GM23338 (cell line): ENCODE measurements around the gene RPS19BP1. TPM values are rescaled to one million over a fixed set of nuclear protein-coding genes. Genes with fewer than 3 reads are reported as not detected.

ENCODE experiments used
- ATAC-seq: fragments of 200-7000 bp; cut with Tn5 transposase; 3 replicates; pipeline ENCODE4 v1.9.1; 2020
- DNase-seq: peaks from one replicate; pipeline ENCODE4 v3.0.0-alpha.2; 2015; ENCODE audit warnings: low spot score
- H2AFZ ChIP-seq: fragments of 200-600 bp; sonication (generic); 2 replicates; pipeline ENCODE4 v1.8.0; 2016; ENCODE audit warnings: antibody characterized with exemption, mild to moderate bottlenecking, moderate library complexity
- H3F3A ChIP-seq: fragments of 200-600 bp; sonication (generic); replicated peaks from 2 replicates; pipeline ENCODE4 v1.8.0; 2017; ENCODE audit warnings: antibody characterized with exemption, mixed run types, low read depth
- H3K27ac ChIP-seq: fragments of 200-600 bp; sonication (generic); 2 replicates; pipeline ENCODE4 v1.6.1; 2016; ENCODE audit warnings: low read depth
- H3K27me3 ChIP-seq: fragments of 200-600 bp; sonication (generic); 2 replicates; pipeline ENCODE4 v1.8.0; 2016; ENCODE audit warnings: mild to moderate bottlenecking, mixed run types, moderate library complexity; ENCODE audit not compliant: insufficient read depth
- H3K36me3 ChIP-seq: fragments of 200-600 bp; sonication (generic); 2 replicates; pipeline ENCODE4 v1.8.0; 2016; ENCODE audit warnings: mild to moderate bottlenecking; ENCODE audit not compliant: insufficient read depth
- H3K4me1 ChIP-seq: fragments of 200-600 bp; sonication (generic); 2 replicates; pipeline ENCODE4 v1.8.0; 2016; ENCODE audit warnings: mild to moderate bottlenecking, moderate library complexity; ENCODE audit not compliant: insufficient read depth
- H3K4me2 ChIP-seq: fragments of 200-600 bp; sonication (generic); 2 replicates; pipeline ENCODE4 v1.7.1; 2017; ENCODE audit warnings: mixed run types
- H3K4me3 ChIP-seq: fragments of 200-600 bp; sonication (generic); 2 replicates; pipeline ENCODE4 v1.6.1; 2016; ENCODE audit warnings: mixed run types
- H3K79me2 ChIP-seq: fragments of 200-600 bp; sonication (generic); replicated peaks from 2 replicates; pipeline ENCODE4 v1.8.0; 2017; ENCODE audit warnings: mild to moderate bottlenecking; ENCODE audit not compliant: insufficient read depth
- H3K9me2 ChIP-seq: fragments of 200-600 bp; sonication (generic); 2 replicates; pipeline ENCODE4 v1.8.0; 2017; ENCODE audit not compliant: insufficient read depth
- H4K20me1 ChIP-seq: fragments of 200-600 bp; sonication (generic); replicated peaks from 2 replicates; pipeline ENCODE4 v1.8.0; 2017; ENCODE audit warnings: mild to moderate bottlenecking; ENCODE audit not compliant: insufficient read depth
- H3K27ac Mint-ChIP-seq: 2 replicates; pipeline ENCODE4 v1.8.0; 2020; ENCODE audit warnings: inconsistent platforms, mild to moderate bottlenecking, moderate library complexity, mixed read lengths
- H3K27me3 Mint-ChIP-seq: 3 replicates; pipeline ENCODE4 v1.8.0; 2022; ENCODE audit warnings: low read depth, mild to moderate bottlenecking, moderate library complexity, mixed read lengths, inconsistent platforms; ENCODE audit not compliant: insufficient read depth, poor library complexity
- H3K36me3 Mint-ChIP-seq: 3 replicates; pipeline ENCODE4 v1.8.0; 2021; ENCODE audit warnings: low read depth, mild to moderate bottlenecking, inconsistent platforms, moderate library complexity, mixed read lengths
- H3K4me1 Mint-ChIP-seq: 3 replicates; pipeline ENCODE4 v1.8.0; 2020; ENCODE audit warnings: mild to moderate bottlenecking, inconsistent platforms, mixed read lengths
- H3K4me3 Mint-ChIP-seq: 3 replicates; pipeline ENCODE4 v1.8.0; 2021; ENCODE audit warnings: moderate library complexity, mild to moderate bottlenecking, inconsistent platforms, mixed read lengths
- H3K9me3 Mint-ChIP-seq: 3 replicates; pipeline ENCODE4 v1.8.0; 2020; ENCODE audit warnings: moderate library complexity, mild to moderate bottlenecking, inconsistent platforms, mixed read lengths
- CREB1 ChIP-seq: fragments of 250-450 bp; sonication (Bioruptor Pico); IDR thresholded peaks from 2 replicates; pipeline ENCODE4 v1.5.0; 2020; ENCODE audit warnings: low read depth, mild to moderate bottlenecking, moderate library complexity
- ETS1 ChIP-seq: IDR thresholded peaks from 2 replicates; pipeline ENCODE4 v1.6.1; 2016; ENCODE audit warnings: antibody characterized with exemption
- NANOG ChIP-seq: IDR thresholded peaks from 2 replicates; pipeline ENCODE4 v1.6.1; 2016; ENCODE audit warnings: antibody characterized with exemption, borderline replicate concordance
- STAT1 ChIP-seq: IDR thresholded peaks from one replicate; pipeline ENCODE4 v1.6.1; 2016; ENCODE audit warnings: antibody characterized with exemption; ENCODE audit not compliant: unreplicated experiment
- ZNF462 ChIP-seq: fragments of 250-450 bp; sonication (Bioruptor Pico); IDR thresholded peaks from 2 replicates; pipeline ENCODE4 v1.5.0; 2020; ENCODE audit warnings: mild to moderate bottlenecking, moderate library complexity
- polyA plus RNA-seq: library from polyadenylated mRNA; unstranded; fragments of >200 nt; fragmentation: Nextera tagmentation; extraction: Ambion mirVana; gene quantifications from 2 replicates; pipeline ENCODE4 v1.2.1, GENCODE V29; 2016
- total RNA-seq: library from RNA; depleted of rRNA; stranded (reverse); fragments of >200 nt; shearing (Covaris generic); gene quantifications from 2 replicates; pipeline ENCODE4 v1.2.3, GENCODE V29; 2014
- TF ChIP-seq, protein P1 (sequence below), 2 experiments: fragments of 200-600 bp in 1 of 2; sonication (generic) in 1 of 2; conservative IDR thresholded peaks; 2 replicates each; pipeline versions ENCODE4 v1.5.1 to v1.6.1; 2016 to 2017; ENCODE audit warnings: antibody characterized with exemption in 2 of 2, low read depth in 2 of 2, mild to moderate bottlenecking in 2 of 2, moderate library complexity in 1 of 2

Gene RPS19BP1
- total and polyA plus RNA-seq, 2 experiments from 2014 or later, result 153 to 215 TPM

DNA sequence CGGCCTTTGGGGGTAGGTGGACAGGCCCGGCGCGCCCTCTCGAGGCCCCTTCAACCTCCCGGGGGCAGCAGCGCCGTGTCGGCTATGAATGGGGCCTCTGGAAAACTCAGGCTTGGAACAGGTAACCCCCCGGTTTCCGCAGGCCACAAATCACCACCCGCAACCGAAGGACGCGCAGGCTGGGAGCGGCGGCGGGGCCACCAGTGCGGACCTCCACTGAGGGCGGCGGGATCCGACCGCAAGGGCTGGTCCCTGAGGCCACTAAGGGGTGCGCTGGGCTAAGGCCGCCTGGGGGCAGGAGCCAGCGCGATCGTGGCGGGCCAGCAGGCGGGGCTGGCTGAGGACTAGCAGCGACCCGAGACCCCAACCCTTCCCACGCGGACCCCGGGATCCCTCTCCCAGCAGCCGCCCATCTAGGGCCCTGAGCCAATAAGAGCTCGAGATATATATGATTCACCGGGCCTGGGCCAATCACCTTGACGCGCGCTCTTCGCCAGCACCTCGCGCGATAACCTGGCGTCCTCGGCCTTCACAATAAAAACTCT lies 12.8 kb downstream of the RPS19BP1 start (continued):
- TF ChIP-seq ZNF462, result no peak

- Mint-ChIP-seq H3K4me3 (peak overlapping the region; percentile 92), H3K4me1 (peaks cover 28% of the 10 kb centered on the region), H3K27ac (peak overlapping the region; percentile 94), H3K27me3 (peaks cover 53% of the 10 kb centered on the region), H3K9me3 (peaks cover 9% of the 10 kb centered on the region; the same call in 2 of the 3 replicates), H3K36me3 (peaks cover 75% of the 10 kb centered on the region)
- DNase-seq (no peak), ATAC-seq (peak; percentile 2)
- H4K20me1 ChIP-seq, result peaks cover 63% of the 10 kb centered on the region
- H3K4me2 ChIP-seq, result peak overlapping the region; percentile 94
- H3K9me2 ChIP-seq, result no peaks in the 10 kb centered on the region
- peaks cover 34% of the 10 kb centered on the region for H3K79me2 ChIP-seq
- H3F3A ChIP-seq, result peaks cover 46% of the 10 kb centered on the region
- peak overlapping the region; percentile 1; the same call in 1 of the 2 replicates for H2AFZ ChIP-seq
- H3K27me3 ChIP-seq, result peaks cover 8% of the 10 kb centered on the region; the same call in 1 of the 2 replicates
- peaks cover 26% of the 10 kb centered on the region for H3K4me1 ChIP-seq
- TF ChIP-seq STAT1 (no peak), CREB1 (CRISPR knock-in tag) (no peak), NANOG (no peak), ETS1 (no peak)
- TF ChIP-seq, protein P1, sequence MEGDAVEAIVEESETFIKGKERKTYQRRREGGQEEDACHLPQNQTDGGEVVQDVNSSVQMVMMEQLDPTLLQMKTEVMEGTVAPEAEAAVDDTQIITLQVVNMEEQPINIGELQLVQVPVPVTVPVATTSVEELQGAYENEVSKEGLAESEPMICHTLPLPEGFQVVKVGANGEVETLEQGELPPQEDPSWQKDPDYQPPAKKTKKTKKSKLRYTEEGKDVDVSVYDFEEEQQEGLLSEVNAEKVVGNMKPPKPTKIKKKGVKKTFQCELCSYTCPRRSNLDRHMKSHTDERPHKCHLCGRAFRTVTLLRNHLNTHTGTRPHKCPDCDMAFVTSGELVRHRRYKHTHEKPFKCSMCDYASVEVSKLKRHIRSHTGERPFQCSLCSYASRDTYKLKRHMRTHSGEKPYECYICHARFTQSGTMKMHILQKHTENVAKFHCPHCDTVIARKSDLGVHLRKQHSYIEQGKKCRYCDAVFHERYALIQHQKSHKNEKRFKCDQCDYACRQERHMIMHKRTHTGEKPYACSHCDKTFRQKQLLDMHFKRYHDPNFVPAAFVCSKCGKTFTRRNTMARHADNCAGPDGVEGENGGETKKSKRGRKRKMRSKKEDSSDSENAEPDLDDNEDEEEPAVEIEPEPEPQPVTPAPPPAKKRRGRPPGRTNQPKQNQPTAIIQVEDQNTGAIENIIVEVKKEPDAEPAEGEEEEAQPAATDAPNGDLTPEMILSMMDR (conservative IDR thresholded peaks at IDR 0.05; ENCODE audit: low read depth in 2 of 2), result no peak
- H3K4me3 ChIP-seq, result peak overlapping the region; percentile 97
- peaks cover 46% of the 10 kb centered on the region for H3K36me3 ChIP-seq
- H3K27ac ChIP-seq, result peak overlapping the region; percentile 91
These were observed 13.4 kb downstream of the RPS19BP1 start for GRCh38 chr22:39518996-39519680.
